HG03565 (cell line): Measurements from ENCODE around the gene CACNA1G.

Experiments
- ATAC-seq: cut with Tn5 transposase; IDR thresholded peaks from one replicate; pipeline ENCODE4 v1.9.1; 2021; ENCODE audit warnings: mild to moderate bottlenecking, moderate library complexity; ENCODE audit not compliant: unreplicated experiment

CACNA1G gene

GRCh38 chr17:50585891-50586290, 25.4 kb downstream of the CACNA1G start:
- no peak for ATAC-seq

- ATAC-seq = no peak
Observed at GRCh38 chr17:50586421-50587247, 26.1 kb downstream of the CACNA1G start.

- ATAC-seq = no peak
Observed at GRCh38 chr17:50587571-50587970, 27.1 kb downstream of the CACNA1G start.

GRCh38 chr17:50588391-50589049, 28.0 kb downstream of the CACNA1G start:
- ATAC-seq = no peak

- ATAC-seq = no peak
Observed at GRCh38 chr17:50589095-50589705, 28.7 kb downstream of the CACNA1G start.

- ATAC-seq = no peak
Observed at GRCh38 chr17:50590946-50591737, 30.6 kb downstream of the CACNA1G start.

GRCh38 chr17:50593321-50593720, 32.8 kb downstream of the CACNA1G start:
- no peak for ATAC-seq

- ATAC-seq = no peak
Observed at GRCh38 chr17:50594128-50594823, 33.8 kb downstream of the CACNA1G start.

GRCh38 chr17:50594892-50595291, 34.4 kb downstream of the CACNA1G start:
- no peak for ATAC-seq

- no peak for ATAC-seq
Observed at GRCh38 chr17:50596191-50597037, 35.9 kb downstream of the CACNA1G start.

GRCh38 chr17:50598487-50598886, 38.0 kb downstream of the CACNA1G start:
- no peak for ATAC-seq

GRCh38 chr17:50599606-50600005, 39.1 kb downstream of the CACNA1G start:
- no peak for ATAC-seq

- ATAC-seq = no peak
Observed at GRCh38 chr17:50601823-50602375, 41.4 kb downstream of the CACNA1G start.

- no peak for ATAC-seq
Observed at GRCh38 chr17:50602836-50603235, 42.3 kb downstream of the CACNA1G start.

GRCh38 chr17:50603340-50603739, 42.8 kb downstream of the CACNA1G start:
- no peak for ATAC-seq

GRCh38 chr17:50604513-50604912, 44.0 kb downstream of the CACNA1G start:
- no peak for ATAC-seq

- ATAC-seq = no peak
Observed at GRCh38 chr17:50605429-50605828, 44.9 kb downstream of the CACNA1G start.

GRCh38 chr17:50607522-50608175, 47.1 kb downstream of the CACNA1G start:
- ATAC-seq = no peak
